SJSA1 (cell line): ENCODE results near the gene CCL18. TPM values are rescaled to one million over a fixed set of nuclear protein-coding genes. Genes with fewer than 3 reads are reported as not detected.
"Not testable (repeated sequence)": the region's sequence is repeated elsewhere in the genome, so short reads cannot be mapped to it uniquely, and the experiment has no call there.

Source experiments
- DNase-seq, 2 experiments: peaks; one replicate each; pipeline ENCODE4 v3.0.0-alpha.2; 2015 to 2020; ENCODE audit warnings: low spot score in 2 of 2, low read depth in 1 of 2
- H3K27ac ChIP-seq: fragments of 250-450 bp; sonication (Bioruptor Pico); 2 replicates; pipeline ENCODE4 v1.5.1; 2020; ENCODE audit warnings: mild to moderate bottlenecking, moderate library complexity
- H3K27me3 ChIP-seq: fragments of 250-450 bp; sonication (Bioruptor Pico); replicated peaks from 2 replicates; pipeline ENCODE4 v1.5.1; 2020; ENCODE audit warnings: mild to moderate bottlenecking, moderate library complexity
- H3K36me3 ChIP-seq: fragments of 250-450 bp; sonication (Bioruptor Pico); 2 replicates; pipeline ENCODE4 v1.5.1; 2020; ENCODE audit warnings: mild to moderate bottlenecking
- H3K4me1 ChIP-seq: fragments of 250-450 bp; sonication (Bioruptor Pico); replicated peaks from 2 replicates; pipeline ENCODE4 v1.6.1; 2021; ENCODE audit warnings: mild to moderate bottlenecking
- H3K4me3 ChIP-seq: fragments of 250-450 bp; sonication (Bioruptor Pico); 2 replicates; pipeline ENCODE4 v1.5.1; 2020; ENCODE audit warnings: mild to moderate bottlenecking
- H3K9me3 ChIP-seq: fragments of 250-450 bp; sonication (Bioruptor Pico); replicated peaks from 2 replicates; pipeline ENCODE4 v1.5.1; 2020; ENCODE audit warnings: mild to moderate bottlenecking
- total RNA-seq: library from RNA; depleted of rRNA; stranded (reverse); fragments of >200 nt; shearing (Covaris generic); gene quantifications from 2 replicates; pipeline ENCODE4 v1.2.3, GENCODE V29; 2014; rRNA removed

Gene CCL18, protein sequence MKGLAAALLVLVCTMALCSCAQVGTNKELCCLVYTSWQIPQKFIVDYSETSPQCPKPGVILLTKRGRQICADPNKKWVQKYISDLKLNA
- total RNA-seq, result not detected in 2 replicates

DNA sequence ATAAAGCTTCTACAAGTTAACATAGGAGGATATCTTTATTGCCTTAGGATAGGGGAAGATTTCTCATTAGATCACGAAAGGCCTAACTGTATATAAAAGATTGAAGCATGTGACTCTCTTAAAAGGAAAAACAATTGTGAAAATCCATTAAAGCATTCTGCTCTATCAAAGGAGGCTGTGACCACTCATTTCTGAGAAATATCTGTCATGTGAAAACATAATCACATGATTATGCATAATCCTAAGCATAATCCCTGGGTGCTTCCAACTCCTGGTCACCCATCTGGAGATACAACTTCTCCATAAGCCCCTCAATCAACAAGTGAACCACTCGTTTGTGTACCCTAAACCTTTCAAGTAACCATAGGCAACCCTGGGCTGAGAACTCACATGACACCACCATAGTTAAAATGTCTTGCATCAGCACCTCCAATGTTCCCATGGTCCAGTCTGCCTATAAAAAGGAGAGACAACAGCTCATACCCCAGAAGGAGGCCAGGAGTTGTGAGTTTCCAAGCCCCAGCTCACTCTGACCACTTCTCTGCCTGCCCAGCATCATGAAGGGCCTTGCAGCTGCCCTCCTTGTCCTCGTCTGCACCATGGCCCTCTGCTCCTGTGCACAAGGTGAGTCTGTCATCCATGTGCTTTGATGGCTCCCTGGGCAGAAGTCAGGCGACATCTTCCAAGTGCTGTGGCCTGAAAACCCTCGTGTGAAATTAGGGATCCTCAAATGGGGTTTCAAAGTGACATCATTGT lies at the start of gene CCL18:
TSS of gene CCL18 (plus strand) at position 487 of the 756 bp plus-strand sequence. CDS start at position 558, 71 bp downstream.
- Histone ChIP-seq H3K4me3 (no peak within 1 kb of the TSS), H3K27me3 (no peaks in the 10 kb centered on the region), H3K27ac (no peak within 1 kb of the TSS), H3K36me3 (no peaks in the 10 kb centered on the region), H3K4me1 (no peaks in the 10 kb centered on the region), H3K9me3 (no peaks in the 10 kb centered on the region)
- no peak for DNase-seq

DNA sequence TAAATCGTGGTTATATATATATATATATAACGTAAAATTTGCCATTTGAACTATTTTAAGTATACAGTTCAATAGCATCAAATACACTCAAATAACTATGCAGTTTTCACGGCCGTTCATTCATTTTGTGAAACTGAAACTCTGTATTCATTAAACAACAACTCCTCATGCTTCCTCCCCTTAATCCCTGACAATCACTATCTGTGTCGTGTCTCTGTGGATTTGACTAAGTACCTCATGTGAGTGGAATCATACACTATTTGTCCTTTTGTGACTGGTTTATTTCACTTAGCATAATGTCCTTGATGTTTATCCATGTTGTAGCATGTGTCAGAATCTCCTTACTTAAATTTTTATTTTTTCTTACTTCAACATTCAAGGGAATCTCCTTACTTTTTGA lies 49.1 kb upstream of the CCL18 start:
- DNase-seq, result no peak
- no peaks in the 10 kb centered on the region for H3K9me3 ChIP-seq
- no peak overlapping the region for H3K27ac ChIP-seq
- no peaks in the 10 kb centered on the region for H3K36me3 ChIP-seq
- no peaks in the 10 kb centered on the region for H3K27me3 ChIP-seq
- no peaks in the 10 kb centered on the region for H3K4me1 ChIP-seq
- H3K4me3 ChIP-seq, result no peak overlapping the region

- H3K36me3 ChIP-seq, DNase-seq, H3K27ac ChIP-seq, H3K4me3 ChIP-seq, H3K27me3 ChIP-seq, H3K4me1 ChIP-seq, H3K9me3 ChIP-seq: not testable (repeated sequence)
Measured at GRCh38 chr17:36015895-36016294, 48.2 kb upstream of the CCL18 start.

DNA sequence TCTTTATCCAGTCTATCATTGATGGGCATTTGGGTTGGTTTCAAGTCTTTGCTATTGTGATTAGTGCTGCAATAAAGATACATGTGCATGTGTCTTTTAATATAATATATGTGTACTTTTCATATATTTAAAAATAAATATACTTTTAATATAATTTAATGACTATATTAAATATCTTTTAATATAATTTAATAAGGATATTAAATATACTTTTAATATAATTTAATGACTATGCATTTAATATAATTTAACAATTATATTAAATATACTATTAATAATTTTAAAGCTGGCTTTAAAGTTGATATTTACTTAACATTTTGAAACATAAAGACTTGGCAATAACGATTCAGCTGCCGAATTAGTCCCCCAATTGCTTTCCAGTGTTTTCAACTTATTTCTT lies 47.5 kb upstream of the CCL18 start:
- Histone ChIP-seq H3K4me1 (no peaks in the 10 kb centered on the region), H3K27me3 (0 out of 2 replicates have a peak, but pooled peaks cover 3% of the 10 kb centered on the region), H3K4me3 (no peak overlapping the region), H3K9me3 (no peaks in the 10 kb centered on the region), H3K36me3 (no peaks in the 10 kb centered on the region), H3K27ac (no peak overlapping the region)
- no peak for DNase-seq

- H3K36me3 ChIP-seq, result no peaks in the 10 kb centered on the region
- no peaks in the 10 kb centered on the region for H3K4me1 ChIP-seq
- 0 out of 2 replicates have a peak, but pooled peaks cover 3% of the 10 kb centered on the region for H3K27me3 ChIP-seq
- no peak for DNase-seq
- no peak within 1 kb of the TSS for H3K4me3 ChIP-seq
- H3K27ac ChIP-seq, result no peak within 1 kb of the TSS
- no peaks in the 10 kb centered on the region for H3K9me3 ChIP-seq
Measured at GRCh38 chr17:36017799-36018198, 46.3 kb upstream of the CCL18 start, which contains the start of gene CCL23. TSS of gene CCL23 (minus strand) at chr17:36017972. CDS start at chr17:36017897, 75 bp downstream.

GRCh38 chr17:36019423-36019822 lies 44.6 kb upstream of the CCL18 start:
- no peaks in the 10 kb centered on the region for H3K4me1 ChIP-seq
- no peak for DNase-seq
- H3K9me3 ChIP-seq, result no peaks in the 10 kb centered on the region
- H3K36me3 ChIP-seq, result no peaks in the 10 kb centered on the region
- 0 out of 2 replicates have a peak, but pooled peaks cover 3% of the 10 kb centered on the region for H3K27me3 ChIP-seq
- H3K4me3 ChIP-seq, result no peak overlapping the region
- no peak overlapping the region for H3K27ac ChIP-seq

DNA sequence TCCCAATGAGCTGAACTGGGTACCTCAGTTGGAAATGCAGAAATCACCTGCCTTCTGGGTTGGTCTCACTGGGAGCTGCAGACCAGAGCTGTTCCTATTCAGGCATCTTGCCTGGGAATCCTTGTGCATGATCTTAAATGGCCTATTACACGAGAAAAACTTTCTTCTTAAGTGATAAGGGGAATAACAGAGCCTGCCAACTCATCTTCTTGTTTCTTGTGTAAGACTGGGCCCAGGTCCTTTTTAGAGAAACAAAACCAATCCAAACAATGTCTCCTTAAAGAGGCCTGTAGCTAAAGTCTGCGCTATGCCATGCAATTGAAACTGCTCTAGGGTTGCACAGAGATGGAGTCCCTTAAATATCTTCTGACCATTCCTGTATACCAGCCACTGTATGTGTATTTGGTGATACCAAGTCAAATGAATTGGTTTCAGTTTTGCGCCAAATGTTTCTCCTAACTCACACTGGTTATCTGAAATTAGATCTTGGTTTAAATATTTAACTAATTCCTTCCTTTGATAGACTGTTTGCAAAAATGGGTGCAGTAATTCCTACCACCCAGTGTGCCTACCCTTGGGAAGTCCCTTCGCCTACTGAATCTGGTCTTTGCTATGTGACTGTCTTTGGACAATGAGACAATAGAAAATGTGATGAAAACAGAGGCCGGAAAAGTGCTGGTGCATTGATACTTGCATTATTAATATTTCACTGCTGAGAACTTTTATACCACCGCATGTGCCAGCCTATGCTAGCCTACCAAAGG lies 39.8 kb upstream of the CCL18 start:
- H3K27ac ChIP-seq, result no peak overlapping the region
- H3K9me3 ChIP-seq, result no peaks in the 10 kb centered on the region
- DNase-seq, result no peak
- no peak overlapping the region for H3K4me3 ChIP-seq
- 0 out of 2 replicates have a peak, but pooled peaks cover 3% of the 10 kb centered on the region for H3K27me3 ChIP-seq
- H3K36me3 ChIP-seq, result no peaks in the 10 kb centered on the region
- H3K4me1 ChIP-seq, result no peaks in the 10 kb centered on the region

DNA sequence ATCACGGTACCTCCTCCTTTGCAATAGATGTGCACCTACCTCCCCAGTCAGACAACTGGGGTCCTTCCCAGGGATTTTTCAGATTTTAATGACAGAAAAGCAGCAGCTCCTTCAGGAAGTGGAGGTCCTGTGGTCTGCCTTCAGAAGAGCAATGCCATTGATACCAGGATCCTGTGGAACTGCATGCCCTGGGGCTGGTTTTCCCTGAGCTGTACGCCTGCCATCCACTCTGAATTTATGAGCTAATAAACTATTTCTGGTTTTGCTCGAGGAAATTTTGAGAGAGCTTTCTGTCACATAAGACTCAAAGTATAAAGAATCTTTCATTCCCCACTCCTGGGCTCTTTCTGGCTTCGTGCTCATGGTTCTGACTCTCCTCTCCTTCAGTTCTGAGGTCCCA lies 36.3 kb upstream of the CCL18 start:
- Histone ChIP-seq H3K4me1 (no peaks in the 10 kb centered on the region), H3K27ac (no peak overlapping the region), H3K27me3 (no peaks in the 10 kb centered on the region; the same call in 1 of the 2 replicates), H3K9me3 (no peaks in the 10 kb centered on the region), H3K36me3 (no peaks in the 10 kb centered on the region), H3K4me3 (no peak overlapping the region)
- DNase-seq, result no peak

GRCh38 chr17:36030956-36031355 lies 33.1 kb upstream of the CCL18 start:
- H3K36me3 ChIP-seq, result no peaks in the 10 kb centered on the region
- no peak for DNase-seq
- peaks cover 5% of the 10 kb centered on the region; the same call in 1 of the 2 replicates for H3K27me3 ChIP-seq
- no peaks in the 10 kb centered on the region for H3K4me1 ChIP-seq
- H3K27ac ChIP-seq, result no peak overlapping the region
- H3K4me3 ChIP-seq, result no peak overlapping the region
- H3K9me3 ChIP-seq, result no peaks in the 10 kb centered on the region

DNA sequence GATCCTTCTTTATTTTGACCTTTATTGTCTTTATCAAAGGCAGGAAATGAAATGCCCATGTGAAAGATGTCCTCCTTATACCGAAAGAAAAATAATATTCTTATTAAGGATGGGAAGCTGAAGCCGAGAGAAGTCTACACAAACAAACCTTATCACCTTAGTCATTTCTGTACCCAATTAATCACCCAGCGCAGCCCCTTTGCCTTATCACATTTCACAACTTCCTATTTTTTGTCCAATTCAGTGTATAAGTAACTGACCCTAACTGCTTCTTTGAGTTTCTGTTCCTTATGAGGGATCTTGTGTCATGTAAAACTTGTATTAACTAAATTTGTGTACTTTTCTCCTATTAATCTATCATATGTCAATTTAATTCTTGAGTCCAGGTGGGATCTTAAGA lies 29.9 kb upstream of the CCL18 start:
- DNase-seq, result no peak
- no peak overlapping the region for H3K27ac ChIP-seq
- H3K36me3 ChIP-seq, result no peaks in the 10 kb centered on the region
- no peak overlapping the region for H3K4me3 ChIP-seq
- H3K9me3 ChIP-seq, result no peaks in the 10 kb centered on the region
- H3K4me1 ChIP-seq, result no peaks in the 10 kb centered on the region
- H3K27me3 ChIP-seq, result peaks cover 7% of the 10 kb centered on the region

- H3K4me1 ChIP-seq, result no peaks in the 10 kb centered on the region
- peaks cover 7% of the 10 kb centered on the region; the same call in 1 of the 2 replicates for H3K27me3 ChIP-seq
- H3K9me3 ChIP-seq, result no peaks in the 10 kb centered on the region
- no peak overlapping the region for H3K4me3 ChIP-seq
- no peak for DNase-seq
- no peak overlapping the region for H3K27ac ChIP-seq
- no peaks in the 10 kb centered on the region for H3K36me3 ChIP-seq
Measured at GRCh38 chr17:36036235-36036634, 27.8 kb upstream of the CCL18 start.

GRCh38 chr17:36048066-36048465 lies 16.0 kb upstream of the CCL18 start:
- Histone ChIP-seq H3K4me1 (no peaks in the 10 kb centered on the region), H3K27me3 (0 out of 2 replicates have a peak, but pooled peaks cover 3% of the 10 kb centered on the region), H3K36me3 (no peaks in the 10 kb centered on the region), H3K9me3 (no peaks in the 10 kb centered on the region), H3K27ac (no peak overlapping the region), H3K4me3 (no peak overlapping the region)
- DNase-seq, result no peak

- H3K9me3 ChIP-seq, result no peaks in the 10 kb centered on the region
- H3K4me3 ChIP-seq, result no peak overlapping the region
- no peaks in the 10 kb centered on the region for H3K4me1 ChIP-seq
Measured at GRCh38 chr17:36049643-36050042, 14.4 kb upstream of the CCL18 start.

GRCh38 chr17:36055171-36055570 lies 8.9 kb upstream of the CCL18 start:
- Histone ChIP-seq H3K9me3 (no peaks in the 10 kb centered on the region), H3K4me3 (no peak overlapping the region), H3K27me3 (0 out of 2 replicates have a peak, but pooled peaks cover 3% of the 10 kb centered on the region), H3K27ac (no peak overlapping the region), H3K4me1 (no peaks in the 10 kb centered on the region), H3K36me3 (no peaks in the 10 kb centered on the region)
- DNase-seq, result no peak

More at GRCh38 chr17:36049643-36050042, 14.4 kb upstream of the CCL18 start:
- Histone ChIP-seq H3K27me3 (0 out of 2 replicates have a peak, but pooled peaks cover 3% of the 10 kb centered on the region), H3K27ac (no peak overlapping the region), H3K36me3 (no peaks in the 10 kb centered on the region)
- DNase-seq, result no peak
